COLO668 (cell line): ENCODE results near the gene SLC37A1.
A peak's percentile ranks its signal among the peaks of the same experiment; 100 is the strongest.

ENCODE experiments used
- DNase-seq: peaks from one replicate; lab custom pipeline; 2025; ENCODE audit not compliant: unreplicated experiment; lab: John Stamatoyannopoulos, UW

SLC37A1 gene

GRCh38 chr21:42525676-42526378 is 12.2 kb downstream of the SLC37A1 start:
- DNase-seq, result no peak

GRCh38 chr21:42526379-42526727 is 12.7 kb downstream of the SLC37A1 start:
- DNase-seq, result peak; percentile 86

GRCh38 chr21:42527127-42527488 is 13.5 kb downstream of the SLC37A1 start:
- no peak for DNase-seq

GRCh38 chr21:42527489-42528158 is 14.0 kb downstream of the SLC37A1 start:
- peak; percentile 43 for DNase-seq

- DNase-seq, result peak; percentile 61
Observed at GRCh38 chr21:42530167-42530518, 16.5 kb downstream of the SLC37A1 start.

- DNase-seq, result no peak
Observed at GRCh38 chr21:42531771-42532170, 18.1 kb downstream of the SLC37A1 start.

- DNase-seq, result peak; percentile 83
Observed at GRCh38 chr21:42532466-42533181, 19.0 kb downstream of the SLC37A1 start.

- no peak for DNase-seq
Observed at GRCh38 chr21:42533306-42533962, 19.8 kb downstream of the SLC37A1 start.

- no peak for DNase-seq
Observed at GRCh38 chr21:42533963-42534355, 20.3 kb downstream of the SLC37A1 start.

GRCh38 chr21:42534421-42535378 is 21.0 kb downstream of the SLC37A1 start:
- peak; percentile 80 for DNase-seq

- DNase-seq, result peak; percentile 85
Observed at GRCh38 chr21:42535602-42536171, 22.0 kb downstream of the SLC37A1 start.

- no peak for DNase-seq
Observed at GRCh38 chr21:42536601-42537000, 22.9 kb downstream of the SLC37A1 start.

GRCh38 chr21:42537106-42537742 is 23.6 kb downstream of the SLC37A1 start:
- peak; percentile 42 for DNase-seq

- peak; percentile 66 for DNase-seq
Observed at GRCh38 chr21:42538479-42539275, 25.0 kb downstream of the SLC37A1 start.

- no peak for DNase-seq
Observed at GRCh38 chr21:42539342-42539741, 25.7 kb downstream of the SLC37A1 start.

GRCh38 chr21:42539931-42540343 is 26.3 kb downstream of the SLC37A1 start:
- DNase-seq, result no peak

- DNase-seq, result no peak
Observed at GRCh38 chr21:42540396-42540795, 26.7 kb downstream of the SLC37A1 start.

GRCh38 chr21:42541174-42541573 is 27.5 kb downstream of the SLC37A1 start:
- DNase-seq, result no peak

GRCh38 chr21:42541618-42542017 is 28.0 kb downstream of the SLC37A1 start:
- DNase-seq, result no peak
